MM.1S (cell line): ENCODE measurements around the gene BHLHA15.

ENCODE experiments used
- DNase-seq: peaks from one replicate; pipeline ENCODE4 v3.0.0-alpha.2; 2015
- H2AFZ ChIP-seq: fragments of 300-600 bp; sonication (generic); 2 replicates; pipeline ENCODE4 v1.6.0; 2016; ENCODE audit warnings: antibody characterized with exemption, low read length
- H3F3A ChIP-seq: fragments of 300-600 bp; sonication (generic); 2 replicates; pipeline ENCODE4 v1.6.1; 2016; ENCODE audit warnings: mild to moderate bottlenecking, antibody characterized with exemption, low read length, moderate library complexity, mixed read lengths; ENCODE audit not compliant: insufficient read depth
- H3K27ac ChIP-seq: fragments of 300-600 bp; sonication (generic); 2 replicates; pipeline ENCODE4 v1.5.1; 2016; ENCODE audit warnings: mild to moderate bottlenecking, low read length
- H3K27me3 ChIP-seq: fragments of 300-600 bp; sonication (generic); replicated peaks from 2 replicates; pipeline ENCODE4 v1.6.0; 2016; ENCODE audit warnings: low read length; ENCODE audit not compliant: insufficient read depth
- H3K36me3 ChIP-seq: fragments of 300-600 bp; sonication (generic); replicated peaks from 2 replicates; pipeline ENCODE4 v1.6.1; 2016; ENCODE audit warnings: mild to moderate bottlenecking, low read length, mixed read lengths; ENCODE audit not compliant: insufficient read depth
- H3K4me1 ChIP-seq: fragments of 300-600 bp; sonication (generic); 2 replicates; pipeline ENCODE4 v1.6.1; 2016; ENCODE audit warnings: low read length, mixed read lengths
- H3K4me2 ChIP-seq: fragments of 300-600 bp; sonication (generic); 2 replicates; pipeline ENCODE4 v1.6.0; 2016; ENCODE audit warnings: low read depth, low read length
- H3K4me3 ChIP-seq: fragments of 300-600 bp; sonication (generic); 2 replicates; pipeline ENCODE4 v1.5.1; 2016; ENCODE audit warnings: low read length, mixed read lengths
- H3K79me2 ChIP-seq: fragments of 300-600 bp; sonication (generic); 2 replicates; pipeline ENCODE4 v1.6.1; 2016; ENCODE audit warnings: mixed run types, low read length, mixed read lengths
- H3K9ac ChIP-seq: fragments of 300-600 bp; sonication (generic); 2 replicates; pipeline ENCODE4 v1.6.1; 2016; ENCODE audit warnings: low read length, mixed read lengths
- H3K9me2 ChIP-seq: fragments of 300-600 bp; sonication (generic); replicated peaks from 2 replicates; pipeline ENCODE4 v1.6.1; 2016; ENCODE audit warnings: mild to moderate bottlenecking, low read length, mixed read lengths; ENCODE audit not compliant: insufficient read depth
- H3K9me3 ChIP-seq: fragments of 300-600 bp; sonication (generic); replicated peaks from 2 replicates; pipeline ENCODE4 v1.6.1; 2016; ENCODE audit warnings: mild to moderate bottlenecking, low read length, mixed read lengths; ENCODE audit not compliant: insufficient read depth
- H4K20me1 ChIP-seq: fragments of 300-600 bp; sonication (generic); 2 replicates; pipeline ENCODE4 v1.6.1; 2016; ENCODE audit warnings: mild to moderate bottlenecking, low read length, moderate library complexity, mixed read lengths; ENCODE audit not compliant: insufficient read depth
- CTCF ChIP-seq: fragments of 300-600 bp; sonication (generic); IDR thresholded peaks from 2 replicates; pipeline ENCODE4 v1.5.1; 2016; ENCODE audit warnings: antibody characterized with exemption, low read length, mixed read lengths
- EZH2 ChIP-seq: fragments of 300-600 bp; sonication (generic); optimal IDR thresholded peaks from 2 replicates; pipeline ENCODE3; 2017; ENCODE audit warnings: low read depth, mild to moderate bottlenecking, antibody characterized with exemption, low read length, mixed read lengths
- EZH2phosphoT487 ChIP-seq: fragments of 300-600 bp; sonication (generic); IDR thresholded peaks from 2 replicates; pipeline ENCODE4 v1.6.1; 2018; ENCODE audit warnings: antibody characterized with exemption, low read length

Gene BHLHA15

GRCh38 chr7:98249106-98249505, 37.9 kb downstream of the BHLHA15 start:
- H3K9ac ChIP-seq: no peak overlapping the region
- DNase-seq: no peak
- TF ChIP-seq EZH2phosphoT487 (no peak), EZH2 (no peak), CTCF (no peak)
- H3K79me2 ChIP-seq: peaks cover 27% of the 10 kb centered on the region
- no peaks in the 10 kb centered on the region for H4K20me1 ChIP-seq
- no peak overlapping the region for H3K27ac ChIP-seq
- no peak overlapping the region for H3K4me3 ChIP-seq
- no peak overlapping the region for H2AFZ ChIP-seq
- H3K9me3 ChIP-seq: no peaks in the 10 kb centered on the region
- H3F3A ChIP-seq: peaks cover 19% of the 10 kb centered on the region
- no peaks in the 10 kb centered on the region for H3K9me2 ChIP-seq
- peaks cover 8% of the 10 kb centered on the region; the same call in 1 of the 2 replicates for H3K4me1 ChIP-seq
- H3K4me2 ChIP-seq: no peak overlapping the region
- H3K27me3 ChIP-seq: no peaks in the 10 kb centered on the region
- H3K36me3 ChIP-seq: no peaks in the 10 kb centered on the region

- Histone ChIP-seq H3K27me3 (no peaks in the 10 kb centered on the region), H3K79me2 (peaks cover 37% of the 10 kb centered on the region), H3K27ac (peak overlapping the region; percentile 90), H3K36me3 (no peaks in the 10 kb centered on the region), H3K4me3 (peak overlapping the region; percentile 98), H3K9me2 (no peaks in the 10 kb centered on the region), H3K4me2 (peak overlapping the region; percentile 94), H3K4me1 (peaks cover 8% of the 10 kb centered on the region; the same call in 1 of the 2 replicates), H3K9me3 (no peaks in the 10 kb centered on the region), H2AFZ (peak overlapping the region; percentile 74), H4K20me1 (no peaks in the 10 kb centered on the region), H3K9ac (peak overlapping the region; percentile 74), H3F3A (peaks cover 19% of the 10 kb centered on the region)
- DNase-seq: peak; percentile 67
- TF ChIP-seq EZH2phosphoT487: no peak
- peak; percentile 26 for TF ChIP-seq CTCF
These were observed 39.5 kb downstream of the BHLHA15 start for GRCh38 chr7:98250789-98251188.

- Histone ChIP-seq H3K4me2 (peak overlapping the region; percentile 94), H3K27ac (peak overlapping the region; percentile 90), H4K20me1 (no peaks in the 10 kb centered on the region), H3K4me1 (peaks cover 8% of the 10 kb centered on the region; the same call in 1 of the 2 replicates), H3K36me3 (no peaks in the 10 kb centered on the region), H3F3A (peaks cover 19% of the 10 kb centered on the region), H3K79me2 (peaks cover 39% of the 10 kb centered on the region), H3K9ac (peak overlapping the region; percentile 74), H3K9me2 (no peaks in the 10 kb centered on the region), H3K4me3 (peak overlapping the region; percentile 98), H3K9me3 (no peaks in the 10 kb centered on the region), H2AFZ (peak overlapping the region; percentile 74), H3K27me3 (no peaks in the 10 kb centered on the region)
- TF ChIP-seq CTCF: no peak
- no peak for TF ChIP-seq EZH2
- no peak for TF ChIP-seq EZH2phosphoT487
- peak; percentile 56 for DNase-seq
These were observed 40.0 kb downstream of the BHLHA15 start for GRCh38 chr7:98251231-98251600.
